HCT116 (cell line): ENCODE data around the gene MBOAT1. TPM values are rescaled to one million over a fixed set of nuclear protein-coding genes. Genes with fewer than 3 reads are reported as not detected.

Source experiments
- ATAC-seq: fragments of 200-7000 bp; cut with Tn5 transposase; 2 replicates; pipeline ENCODE4 v1.9.1; 2020; ENCODE audit warnings: mild to moderate bottlenecking, moderate library complexity
- BruUV-seq: library from RNA; stranded (reverse); fragments of 400-500 nt; replicated peaks from 2 replicates; lab custom pipeline; 2021; lab: Mats Ljungman, UMichigan
- CTCF ChIA-PET: fragments of 300-600 bp; sonication (Branson Sonifier 250); formaldehyde crosslinking; loops from one replicate; lab custom pipeline; 2021; ENCODE audit warnings: antibody characterized with exemption; lab: Charles Lee
- POLR2A ChIA-PET: fragments of 300-600, 350-600 bp; sonication (Branson Sonifier 250); formaldehyde crosslinking; loops from one replicate; lab custom pipeline; 2021; ENCODE audit warnings: antibody characterized with exemption; lab: Charles Lee
- RAD21 ChIA-PET, 2 experiments: fragments of 300-600 bp; sonication (Branson Sonifier 250); formaldehyde crosslinking; loops; one replicate each; lab custom pipeline; 2023; ENCODE audit warnings: low total read pairs in 2 of 2; ENCODE audit not compliant: uncharacterized antibody in 2 of 2, unreplicated experiment in 2 of 2, low non-redundant PET in 1 of 2; lab: Charles Lee
- DNase-seq: peaks from one replicate; pipeline ENCODE4 v3.0.0-alpha.2; 2010; ENCODE audit warnings: low read depth, low spot score
- H2AFZ ChIP-seq: fragments of 200-600 bp; shearing (Covaris generic), sonication (generic); 2 replicates; pipeline ENCODE4 v1.6.1; 2017; ENCODE audit warnings: low read depth, mixed run types, mixed read lengths, antibody characterized with exemption, low read length; ENCODE audit not compliant: poor library complexity, severe bottlenecking
- H3K27ac ChIP-seq: 2 replicates; pipeline ENCODE4 v1.5.1; 2012; ENCODE audit warnings: low read depth, low read length
- H3K27me3 ChIP-seq: fragments of 200-600 bp; sonication (generic); 2 replicates; pipeline ENCODE4 v1.6.1; 2016; ENCODE audit warnings: mixed run types, low read length, mixed read lengths; ENCODE audit not compliant: insufficient read depth
- H3K36me3 ChIP-seq, 2 experiments: fragments of 200-500 bp in 1 of 2; fragments of 200-600 bp in 1 of 2; sonication (Bioruptor generic) in 1 of 2; sonication (generic) in 1 of 2; 2 replicates each; pipeline versions ENCODE4 v1.5.1 to v1.6.1; 2014 to 2016; ENCODE audit warnings: low read length in 2 of 2, inconsistent platforms in 1 of 2, mixed read lengths in 1 of 2, mixed run types in 1 of 2; ENCODE audit not compliant: insufficient read depth in 2 of 2, control insufficient read depth in 1 of 2
- H3K4me1 ChIP-seq, 2 experiments: fragments of 200-600 bp in 1 of 2; sonication (generic) in 1 of 2; 2 replicates each; pipeline versions ENCODE4 v1.5.1 to v1.6.1; 2012 to 2017; ENCODE audit warnings: low read length in 2 of 2, inconsistent platforms in 1 of 2, mild to moderate bottlenecking in 1 of 2, mixed read lengths in 1 of 2, mixed run types in 1 of 2, moderate library complexity in 1 of 2; ENCODE audit not compliant: insufficient read depth in 2 of 2, control insufficient read depth in 1 of 2
- H3K4me2 ChIP-seq: fragments of 200-600 bp; sonication (generic); 2 replicates; pipeline ENCODE4 v1.6.1; 2017; ENCODE audit warnings: mixed run types, low read length, mixed read lengths
- H3K4me3 ChIP-seq, 2 experiments: fragments of 200-600 bp in 1 of 2; sonication (generic) in 1 of 2; replicated peaks in 1 of 2; 2 replicates each; pipeline ENCODE4 v1.5.1; 2011 to 2016; ENCODE audit warnings: low read length in 2 of 2, control low read depth in 1 of 2, low read depth in 1 of 2, mild to moderate bottlenecking in 1 of 2, mixed read lengths in 1 of 2, mixed run types in 1 of 2
- H3K79me2 ChIP-seq: fragments of 200-600 bp; sonication (generic); 2 replicates; pipeline ENCODE4 v1.6.1; 2017; ENCODE audit warnings: mild to moderate bottlenecking, mixed run types, low read length, moderate library complexity, mixed read lengths; ENCODE audit not compliant: insufficient read depth
- H3K9ac ChIP-seq: fragments of 200-600 bp; sonication (generic); 2 replicates; pipeline ENCODE4 v1.6.1; 2016; ENCODE audit warnings: low read length, mixed read lengths
- H3K9me2 ChIP-seq: fragments of 200-600 bp; sonication (generic), shearing (Covaris generic); 2 replicates; pipeline ENCODE4 v1.6.1; 2017; ENCODE audit warnings: mixed run types, mild to moderate bottlenecking, moderate library complexity; ENCODE audit not compliant: insufficient read depth
- H3K9me3 ChIP-seq, 2 experiments: fragments of 200-500 bp in 1 of 2; fragments of 200-600 bp in 1 of 2; sonication (Bioruptor generic) in 1 of 2; sonication (generic) in 1 of 2; 2 replicates each; pipeline ENCODE4 v1.6.1; 2014 to 2017; ENCODE audit warnings: low read length in 2 of 2, mixed read lengths in 2 of 2, inconsistent platforms in 1 of 2, low read depth in 1 of 2, mild to moderate bottlenecking in 1 of 2, mixed run types in 1 of 2, moderate library complexity in 1 of 2; ENCODE audit not compliant: control insufficient read depth in 1 of 2, insufficient read depth in 1 of 2
- H4K20me1 ChIP-seq: fragments of 200-600 bp; sonication (generic), shearing (Covaris generic); 2 replicates; pipeline ENCODE4 v1.6.1; 2017; ENCODE audit warnings: mixed run types, mild to moderate bottlenecking, moderate library complexity; ENCODE audit not compliant: insufficient read depth
- CEBPB ChIP-seq: IDR thresholded peaks from 2 replicates; pipeline ENCODE4 v1.6.1; 2012; ENCODE audit warnings: low read depth
- EGR1 ChIP-seq: IDR thresholded peaks from 2 replicates; pipeline ENCODE4 v1.6.1; 2012; ENCODE audit warnings: low read depth
- ELF1 ChIP-seq: IDR thresholded peaks from 2 replicates; pipeline ENCODE4 v1.6.1; 2012; ENCODE audit warnings: low read depth, borderline replicate concordance
- EZH2 ChIP-seq: fragments of 200-600 bp; sonication (generic); IDR thresholded peaks from 2 replicates; pipeline ENCODE4 v1.6.1; 2017; ENCODE audit warnings: antibody characterized with exemption, mixed run types
- EZH2phosphoT487 ChIP-seq: fragments of 200-600 bp; IDR thresholded peaks from 2 replicates; pipeline ENCODE4 v1.6.1; 2018; ENCODE audit warnings: antibody characterized with exemption, borderline replicate concordance
- FOSL1 ChIP-seq: IDR thresholded peaks from 2 replicates; pipeline ENCODE4 v1.6.1; 2012; ENCODE audit warnings: low read depth
- JUND ChIP-seq: IDR thresholded peaks from 2 replicates; pipeline ENCODE4 v1.6.1; 2012
- SIN3A ChIP-seq: IDR thresholded peaks from 2 replicates; pipeline ENCODE4 v1.6.1; 2012; ENCODE audit warnings: low read depth
- SP1 ChIP-seq: IDR thresholded peaks from 2 replicates; pipeline ENCODE4 v1.6.1; 2012; ENCODE audit warnings: low read depth
- SRF ChIP-seq: IDR thresholded peaks from 2 replicates; pipeline ENCODE4 v1.6.1; 2012; ENCODE audit warnings: low read depth
- YY1 ChIP-seq: IDR thresholded peaks from 2 replicates; pipeline ENCODE4 v1.6.1; 2011; ENCODE audit warnings: low read length, low read depth, moderate library complexity, mild to moderate bottlenecking; ENCODE audit not compliant: insufficient replicate concordance; ENCODE audit errors: extremely low read depth
- ZNF274 ChIP-seq: fragments of 200-500 bp; sonication (Bioruptor generic); IDR thresholded peaks from 2 replicates; pipeline ENCODE4 v1.6.1; 2014; ENCODE audit warnings: mild to moderate bottlenecking, low read depth, low read length, inconsistent platforms
- intact Hi-C: fragments of 100-400 bp; cut with micrococcal nuclease; formaldehyde crosslinking; loops from 2 replicates; pipeline ENCODE4 v1.10.0; 2022
- total RNA-seq: library from RNA; stranded (reverse); gene quantifications from one replicate; pipeline ENCODE4 v1.2.1, GENCODE V29; 2021; ENCODE audit not compliant: unreplicated experiment
- TF ChIP-seq, protein P1 (sequence below): IDR thresholded peaks from 2 replicates; pipeline ENCODE4 v1.6.1; 2011; ENCODE audit warnings: mild to moderate bottlenecking, low read length, moderate library complexity; ENCODE audit not compliant: insufficient replicate concordance; ENCODE audit errors: extremely low read depth
- TF ChIP-seq, protein P2 (sequence below): IDR thresholded peaks from 2 replicates; pipeline ENCODE4 v1.6.1; 2012

MBOAT1 gene
- total RNA-seq, 1 experiment from 2014 or later: 11.7 TPM

GRCh38 chr6:20261685-20262084, 49.4 kb upstream of the MBOAT1 start:
- TF ChIP-seq FOSL1 (no peak), ELF1 (no peak), EZH2phosphoT487 (no peak), EGR1 (no peak), SIN3A (no peak), EZH2 (no peak), SP1 (no peak), CEBPB (no peak), JUND (no peak), SRF (no peak), YY1 (no peak), ZNF274 (no peak)
- TF ChIP-seq, protein P1, sequence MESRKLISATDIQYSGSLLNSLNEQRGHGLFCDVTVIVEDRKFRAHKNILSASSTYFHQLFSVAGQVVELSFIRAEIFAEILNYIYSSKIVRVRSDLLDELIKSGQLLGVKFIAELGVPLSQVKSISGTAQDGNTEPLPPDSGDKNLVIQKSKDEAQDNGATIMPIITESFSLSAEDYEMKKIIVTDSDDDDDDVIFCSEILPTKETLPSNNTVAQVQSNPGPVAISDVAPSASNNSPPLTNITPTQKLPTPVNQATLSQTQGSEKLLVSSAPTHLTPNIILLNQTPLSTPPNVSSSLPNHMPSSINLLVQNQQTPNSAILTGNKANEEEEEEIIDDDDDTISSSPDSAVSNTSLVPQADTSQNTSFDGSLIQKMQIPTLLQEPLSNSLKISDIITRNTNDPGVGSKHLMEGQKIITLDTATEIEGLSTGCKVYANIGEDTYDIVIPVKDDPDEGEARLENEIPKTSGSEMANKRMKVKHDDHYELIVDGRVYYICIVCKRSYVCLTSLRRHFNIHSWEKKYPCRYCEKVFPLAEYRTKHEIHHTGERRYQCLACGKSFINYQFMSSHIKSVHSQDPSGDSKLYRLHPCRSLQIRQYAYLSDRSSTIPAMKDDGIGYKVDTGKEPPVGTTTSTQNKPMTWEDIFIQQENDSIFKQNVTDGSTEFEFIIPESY: no peak
- TF ChIP-seq, protein P2, sequence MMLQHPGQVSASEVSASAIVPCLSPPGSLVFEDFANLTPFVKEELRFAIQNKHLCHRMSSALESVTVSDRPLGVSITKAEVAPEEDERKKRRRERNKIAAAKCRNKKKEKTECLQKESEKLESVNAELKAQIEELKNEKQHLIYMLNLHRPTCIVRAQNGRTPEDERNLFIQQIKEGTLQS: no peak
- TF ChIP-seq, all 23 proteins: peak for 0

More at GRCh38 chr6:20261685-20262084, 49.4 kb upstream of the MBOAT1 start:
- Histone ChIP-seq H3K9me2 (no peaks in the 10 kb centered on the region), H3K27ac (no peak overlapping the region), H3K79me2 (no peaks in the 10 kb centered on the region), H3K4me1 (peaks cover 9 to 14% of the 10 kb centered on the region in 2 experiments), H4K20me1 (no peaks in the 10 kb centered on the region), H2AFZ (peak overlapping the region; percentile 41), H3K4me2 (no peak overlapping the region), H3K4me3 (no peak overlapping the region), H3K27me3 (no peaks in the 10 kb centered on the region), H3K9me3 (no peaks in the 10 kb centered on the region), H3K36me3 (no peaks in the 10 kb centered on the region), H3K9ac (no peak overlapping the region)
- ChIA-PET CTCF (no interaction called here), POLR2A (no interaction called here), RAD21 (no interaction called here)
- BruUV-seq: no TSS peak
- intact Hi-C loops: no loop called here
- no peak for DNase-seq
- no peak for ATAC-seq
